ENCODE measurements around the gene ZAR1L. TPM values are rescaled to one million over a fixed set of nuclear protein-coding genes. Genes with fewer than 3 reads are reported as not detected.

Gene ZAR1L
- total RNA-seq, 2 experiments from 2014 or later: not detected

- DNase-seq (no peak), ATAC-seq (ENCODE audit: low read depth) (peak; percentile 16)
- H3K4me1 Mint-ChIP-seq: peaks cover 22% of the 10 kb centered on the region
Measured at GRCh38 chr13:32316028-32316339, 821 bp upstream of the ZAR1L start.

GRCh38 chr13:32314271-32315237, 609 bp downstream of the ZAR1L start:
- no peaks in the 10 kb centered on the region for H3K27me3 Mint-ChIP-seq
- H3K27ac Mint-ChIP-seq: peak overlapping the region; percentile 100
- peak; percentile 68 for ATAC-seq (ENCODE audit: low read depth)
- H3K36me3 Mint-ChIP-seq: peaks cover 9% of the 10 kb centered on the region
- DNase-seq: no peak
- peaks cover 21% of the 10 kb centered on the region for H3K4me1 Mint-ChIP-seq
- H3K9me3 Mint-ChIP-seq: no peaks in the 10 kb centered on the region
- H3K4me3 Mint-ChIP-seq: peak overlapping the region; percentile 94
- POLR2A ChIA-PET: interaction anchor here (0.6 to 2.7 kb wide), 30 partner anchors 8 to 1504 kb away, joined by 3 to 60 read pairs (median 4); partner anchors contain the start of genes FRY, N4BP2L1, N4BP2L2 and PDS5B

More at GRCh38 chr13:32316028-32316339, 821 bp upstream of the ZAR1L start:
- no peaks in the 10 kb centered on the region for H3K9me3 Mint-ChIP-seq
- peaks cover 22% of the 10 kb centered on the region for H3K36me3 Mint-ChIP-seq
- peak overlapping the region; percentile 100 for H3K27ac Mint-ChIP-seq
- POLR2A ChIA-PET: interaction anchor here (1.1 to 2.7 kb wide), 17 partner anchors 8 to 270 kb away, joined by 3 to 60 read pairs (median 5); partner anchors contain the start of genes N4BP2L1, N4BP2L2 and PDS5B
- H3K4me3 Mint-ChIP-seq: peak overlapping the region; percentile 94
- H3K27me3 Mint-ChIP-seq: no peaks in the 10 kb centered on the region

DNA sequence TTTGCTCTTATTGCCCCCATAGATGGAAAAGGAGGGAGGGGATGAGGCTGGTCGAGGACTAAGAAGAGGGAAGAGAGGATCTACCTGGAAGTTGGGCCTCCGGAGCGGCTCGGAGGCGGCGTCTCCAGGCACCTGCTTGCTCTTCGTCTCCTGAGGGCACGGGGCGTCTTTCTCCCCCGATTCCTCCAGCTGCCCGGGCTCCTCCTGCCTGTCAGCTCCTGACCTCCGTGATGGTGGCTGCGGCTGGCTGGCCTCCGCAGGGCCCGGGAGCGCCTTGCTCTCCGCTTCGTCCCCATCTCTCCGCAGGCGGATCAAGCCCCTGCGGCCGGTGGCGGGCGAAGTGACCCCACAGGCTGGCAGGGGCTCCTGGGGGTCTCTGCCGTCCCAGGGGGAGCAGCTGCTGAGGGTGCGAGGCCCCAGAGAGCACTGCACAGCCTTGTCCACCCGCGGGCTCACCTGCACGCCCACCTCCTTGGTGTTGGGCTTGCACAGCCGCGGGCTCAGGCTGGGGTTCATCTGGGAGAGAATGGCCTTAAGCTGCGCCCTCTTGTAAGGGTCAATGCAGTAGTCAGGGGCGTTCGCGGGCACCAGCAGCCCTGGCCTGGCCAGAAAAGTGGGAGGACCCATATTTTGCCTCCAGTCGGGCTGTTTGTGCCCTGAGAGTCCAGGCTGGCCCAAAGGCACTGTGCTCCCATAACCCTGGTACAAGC, 3.8 kb downstream of the ZAR1L start:
- H3K4me3 Mint-ChIP-seq: no peak overlapping the region
- no peaks in the 10 kb centered on the region for H3K9me3 Mint-ChIP-seq
- no peaks in the 10 kb centered on the region for H3K36me3 Mint-ChIP-seq
- POLR2A ChIA-PET: no interaction called here
- peaks cover 28% of the 10 kb centered on the region for H3K4me1 Mint-ChIP-seq
- DNase-seq: no peak
- no peak for ATAC-seq (ENCODE audit: low read depth)
- no peaks in the 10 kb centered on the region for H3K27me3 Mint-ChIP-seq
- no peak overlapping the region for H3K27ac Mint-ChIP-seq

DNA sequence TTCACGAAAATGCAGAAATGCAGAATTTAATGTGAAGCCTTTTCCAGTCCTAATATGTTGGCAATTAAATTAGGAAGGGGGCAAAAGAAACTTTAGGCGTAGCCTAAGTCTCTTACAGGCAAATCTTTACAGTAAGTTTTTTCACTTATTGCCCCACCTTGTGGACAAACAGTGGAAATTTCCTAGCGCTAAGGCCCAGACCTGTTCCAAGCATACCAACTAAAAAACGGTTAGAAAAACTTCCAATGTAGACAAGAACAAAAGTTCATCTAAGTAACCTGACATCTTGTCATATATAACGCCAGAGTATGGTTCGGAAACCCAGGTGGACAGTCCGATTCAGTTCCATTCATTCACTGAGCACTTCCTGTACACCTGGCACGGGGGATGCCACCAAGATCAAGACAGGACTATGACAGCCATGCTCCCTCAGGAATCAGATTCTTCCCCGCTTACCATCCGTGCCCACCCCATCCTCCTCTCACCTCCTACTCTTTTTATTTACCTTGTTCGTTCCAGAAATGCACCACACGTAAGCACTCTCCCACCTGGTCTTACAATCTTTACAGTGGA, 4.9 kb downstream of the ZAR1L start:
- no peak overlapping the region for H3K27ac Mint-ChIP-seq
- POLR2A ChIA-PET: no interaction called here

DNA sequence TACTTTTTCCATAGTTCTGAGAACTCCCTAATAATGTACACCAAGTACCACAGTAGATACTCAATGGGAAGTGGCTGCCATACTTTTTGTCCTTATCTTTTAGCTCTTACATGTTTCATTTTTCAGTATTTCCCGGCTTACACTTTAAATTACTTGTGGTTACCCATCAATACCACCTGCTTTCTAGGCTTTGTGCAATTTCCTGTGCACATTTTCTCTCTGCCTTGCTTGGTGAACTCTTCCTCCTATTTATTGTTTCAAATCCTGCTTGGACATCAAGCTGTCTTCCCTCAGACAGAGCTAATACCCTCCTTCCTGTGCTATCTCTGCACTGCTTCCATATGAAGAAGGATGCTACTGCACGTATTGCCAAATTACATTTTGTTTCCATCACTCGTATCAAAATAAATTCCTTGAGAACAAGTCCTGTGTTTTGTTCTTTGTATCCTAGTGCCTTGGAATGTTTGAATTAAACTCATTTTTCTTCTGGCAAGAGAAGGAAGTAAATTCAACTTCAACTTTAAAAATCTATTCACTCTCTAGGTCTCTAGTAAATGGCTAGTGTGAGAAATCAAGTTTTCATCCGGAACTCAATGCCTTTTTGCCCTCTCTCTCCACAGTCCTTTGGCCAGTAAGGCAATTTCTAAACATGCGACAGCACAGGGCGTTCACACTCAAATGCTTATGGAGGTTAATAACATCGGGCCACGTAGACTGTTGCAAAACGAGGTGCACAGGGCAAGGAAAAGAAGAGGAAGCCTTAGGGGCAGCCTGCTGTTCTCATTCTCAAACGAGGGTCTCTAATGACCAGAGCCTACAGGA, 5.6 kb downstream of the ZAR1L start:
- Mint-ChIP-seq H3K36me3 (no peaks in the 10 kb centered on the region), H3K4me3 (peak overlapping the region; percentile 57), H3K4me1 (peaks cover 23% of the 10 kb centered on the region), H3K27ac (peak overlapping the region; percentile 52), H3K9me3 (no peaks in the 10 kb centered on the region), H3K27me3 (no peaks in the 10 kb centered on the region)
- ATAC-seq (ENCODE audit: low read depth) (peak; percentile 19), DNase-seq (no peak)
- POLR2A ChIA-PET: no interaction called here

More for the DNA sequence above, 4.9 kb downstream of the ZAR1L start:
- DNase-seq: no peak
- H3K4me3 Mint-ChIP-seq: peak overlapping the region; percentile 57
- no peaks in the 10 kb centered on the region for H3K27me3 Mint-ChIP-seq
- H3K4me1 Mint-ChIP-seq: peaks cover 28% of the 10 kb centered on the region
- H3K36me3 Mint-ChIP-seq: no peaks in the 10 kb centered on the region
- H3K9me3 Mint-ChIP-seq: no peaks in the 10 kb centered on the region
- peak; percentile 59 for ATAC-seq (ENCODE audit: low read depth)

- Mint-ChIP-seq H3K27me3 (no peaks in the 10 kb centered on the region), H3K36me3 (no peaks in the 10 kb centered on the region), H3K4me3 (no peak overlapping the region), H3K27ac (no peak overlapping the region), H3K4me1 (peaks cover 15% of the 10 kb centered on the region), H3K9me3 (no peaks in the 10 kb centered on the region)
- POLR2A ChIA-PET: interaction anchor here (0.6 kb wide), 1 partner anchor 125 kb away, joined by 4 read pairs; no protein-coding TSS in a partner anchor
- ATAC-seq (ENCODE audit: low read depth): no peak
- DNase-seq: no peak
Measured at GRCh38 chr13:32305646-32306045, 9.5 kb downstream of the ZAR1L start.

DNA sequence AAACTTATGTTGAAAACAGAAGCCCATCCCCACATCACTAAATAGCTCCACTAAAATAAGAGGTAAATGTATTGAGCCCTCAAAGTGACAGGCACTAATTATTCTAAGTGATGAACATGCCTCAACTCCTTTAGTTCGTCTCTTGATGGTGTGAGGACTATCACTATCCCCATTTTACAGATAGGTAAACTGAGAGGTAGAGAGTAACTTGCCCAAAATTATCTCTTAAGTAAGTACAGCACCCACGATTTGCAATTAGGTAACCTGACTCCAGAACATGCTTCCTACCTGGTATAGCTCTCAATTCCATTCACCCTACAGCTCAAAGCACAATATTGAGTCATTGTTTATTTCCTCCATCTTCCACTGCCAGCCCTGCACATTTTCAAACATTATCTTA, 12.7 kb downstream of the ZAR1L start:
- DNase-seq (no peak), ATAC-seq (ENCODE audit: low read depth) (no peak)
- POLR2A ChIA-PET: no interaction called here
- H3K4me1 Mint-ChIP-seq: peaks cover 1% of the 10 kb centered on the region
- peaks cover 14% of the 10 kb centered on the region for H3K27me3 Mint-ChIP-seq
- no peaks in the 10 kb centered on the region for H3K9me3 Mint-ChIP-seq
- H3K36me3 Mint-ChIP-seq: no peaks in the 10 kb centered on the region
- H3K27ac Mint-ChIP-seq: no peak overlapping the region
- no peak overlapping the region for H3K4me3 Mint-ChIP-seq

DNA sequence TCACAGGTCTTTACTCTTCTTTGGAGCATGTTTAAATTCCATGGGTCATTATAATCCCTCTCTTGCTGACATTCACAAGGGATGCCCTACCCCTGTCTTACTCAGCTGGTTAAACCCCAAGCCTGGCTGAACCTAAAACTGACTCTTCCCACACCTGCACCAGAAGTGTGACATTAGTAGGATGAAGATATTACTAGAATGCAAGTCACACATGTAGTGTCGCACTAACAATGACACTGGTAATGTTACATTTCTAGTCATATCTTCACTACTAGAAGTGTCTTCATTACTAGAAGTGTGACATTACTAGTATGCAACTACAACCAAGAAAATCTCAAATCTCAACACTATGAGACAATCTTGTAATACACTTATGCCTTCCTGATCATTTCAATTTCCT, 14.2 kb downstream of the ZAR1L start:
- H3K4me3 Mint-ChIP-seq: no peak overlapping the region
- ATAC-seq (ENCODE audit: low read depth): no peak
- H3K4me1 Mint-ChIP-seq: peaks cover 4% of the 10 kb centered on the region
- POLR2A ChIA-PET: interaction anchor here (1.3 kb wide), 1 partner anchor 14 kb away, joined by 5 read pairs; the partner anchor contains the start of genes BRCA2 and ZAR1L
- H3K27me3 Mint-ChIP-seq: peaks cover 29% of the 10 kb centered on the region
- no peaks in the 10 kb centered on the region for H3K36me3 Mint-ChIP-seq
- no peak for DNase-seq
- no peak overlapping the region for H3K27ac Mint-ChIP-seq
- no peaks in the 10 kb centered on the region for H3K9me3 Mint-ChIP-seq

GRCh38 chr13:32300406-32300805, 14.8 kb downstream of the ZAR1L start:
- Mint-ChIP-seq H3K27me3 (peaks cover 29% of the 10 kb centered on the region), H3K36me3 (no peaks in the 10 kb centered on the region), H3K4me3 (no peak overlapping the region), H3K9me3 (no peaks in the 10 kb centered on the region), H3K4me1 (peaks cover 4% of the 10 kb centered on the region), H3K27ac (no peak overlapping the region)
- POLR2A ChIA-PET: interaction anchor here (1.3 kb wide), 1 partner anchor 15 kb away, joined by 5 read pairs; the partner anchor contains the start of genes BRCA2 and ZAR1L
- DNase-seq (no peak), ATAC-seq (ENCODE audit: low read depth) (no peak)

DNA sequence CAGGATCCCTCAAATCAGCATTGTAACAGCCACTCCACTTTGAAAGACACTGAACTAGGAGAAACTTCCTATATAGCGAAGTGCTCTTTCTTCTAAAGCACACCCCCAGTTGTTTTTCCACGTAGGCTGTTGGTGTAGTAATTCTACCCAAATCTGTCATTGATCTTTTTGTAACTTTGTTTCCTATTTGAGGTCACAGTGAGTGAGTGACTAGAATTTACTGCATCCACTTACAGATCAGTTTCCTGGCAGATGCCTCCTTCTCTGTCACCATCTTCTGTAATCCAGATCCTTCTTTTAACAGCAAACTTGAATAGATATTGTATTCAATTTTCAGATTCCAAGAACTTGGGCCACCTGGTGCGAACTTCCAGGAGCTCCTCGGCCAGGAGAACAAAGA, 15.3 kb downstream of the ZAR1L start:
- ATAC-seq (ENCODE audit: low read depth): no peak
- no peak for DNase-seq
- H3K9me3 Mint-ChIP-seq: no peaks in the 10 kb centered on the region
- H3K27ac Mint-ChIP-seq: no peak overlapping the region
- no peaks in the 10 kb centered on the region for H3K36me3 Mint-ChIP-seq
- peaks cover 4% of the 10 kb centered on the region for H3K4me1 Mint-ChIP-seq
- POLR2A ChIA-PET: interaction anchor here (1.3 kb wide), 1 partner anchor 15 kb away, joined by 5 read pairs; the partner anchor contains the start of genes BRCA2 and ZAR1L
- H3K4me3 Mint-ChIP-seq: no peak overlapping the region
- peaks cover 29% of the 10 kb centered on the region for H3K27me3 Mint-ChIP-seq

DNA sequence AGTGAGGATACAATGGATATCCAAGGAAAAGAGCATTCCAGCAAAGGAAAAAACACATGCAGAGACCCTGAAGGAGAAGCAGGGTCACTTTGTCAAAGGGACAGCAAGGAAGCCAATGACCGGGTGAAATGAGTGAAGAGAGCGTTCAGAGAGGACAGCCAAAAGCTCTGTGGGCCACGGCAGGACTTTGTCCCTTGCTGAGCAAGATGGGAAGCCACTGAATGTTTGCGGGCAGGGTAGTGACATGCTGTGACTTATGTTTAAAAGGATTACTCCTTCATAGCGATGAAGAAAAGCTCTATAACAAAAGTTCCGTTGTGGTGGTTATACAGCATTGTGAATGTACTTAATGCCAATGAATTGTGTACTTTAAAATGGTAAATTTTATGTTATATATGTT, 16.5 kb downstream of the ZAR1L start:
- Mint-ChIP-seq H3K4me3 (no peak overlapping the region), H3K4me1 (peaks cover 4% of the 10 kb centered on the region)
- POLR2A ChIA-PET: no interaction called here

GRCh38 chr13:32297206-32297605, 18.0 kb downstream of the ZAR1L start:
- Mint-ChIP-seq H3K36me3 (no peaks in the 10 kb centered on the region), H3K4me1 (peaks cover 4% of the 10 kb centered on the region), H3K27ac (no peak overlapping the region), H3K9me3 (no peaks in the 10 kb centered on the region), H3K4me3 (no peak overlapping the region), H3K27me3 (peaks cover 38% of the 10 kb centered on the region)
- no peak for ATAC-seq (ENCODE audit: low read depth)
- POLR2A ChIA-PET: no interaction called here
- no peak for DNase-seq

More for the DNA sequence above, 16.5 kb downstream of the ZAR1L start:
- no peak for DNase-seq
- H3K9me3 Mint-ChIP-seq: no peaks in the 10 kb centered on the region
- no peak for ATAC-seq (ENCODE audit: low read depth)
- H3K27ac Mint-ChIP-seq: no peak overlapping the region
- H3K27me3 Mint-ChIP-seq: peaks cover 33% of the 10 kb centered on the region
- H3K36me3 Mint-ChIP-seq: no peaks in the 10 kb centered on the region
